ENCODE data around the gene RUFY3.
"Not testable (repeated sequence)": the region's sequence is repeated elsewhere in the genome, so short reads cannot be mapped to it uniquely, and the experiment has no call there.

Gene RUFY3, protein sequence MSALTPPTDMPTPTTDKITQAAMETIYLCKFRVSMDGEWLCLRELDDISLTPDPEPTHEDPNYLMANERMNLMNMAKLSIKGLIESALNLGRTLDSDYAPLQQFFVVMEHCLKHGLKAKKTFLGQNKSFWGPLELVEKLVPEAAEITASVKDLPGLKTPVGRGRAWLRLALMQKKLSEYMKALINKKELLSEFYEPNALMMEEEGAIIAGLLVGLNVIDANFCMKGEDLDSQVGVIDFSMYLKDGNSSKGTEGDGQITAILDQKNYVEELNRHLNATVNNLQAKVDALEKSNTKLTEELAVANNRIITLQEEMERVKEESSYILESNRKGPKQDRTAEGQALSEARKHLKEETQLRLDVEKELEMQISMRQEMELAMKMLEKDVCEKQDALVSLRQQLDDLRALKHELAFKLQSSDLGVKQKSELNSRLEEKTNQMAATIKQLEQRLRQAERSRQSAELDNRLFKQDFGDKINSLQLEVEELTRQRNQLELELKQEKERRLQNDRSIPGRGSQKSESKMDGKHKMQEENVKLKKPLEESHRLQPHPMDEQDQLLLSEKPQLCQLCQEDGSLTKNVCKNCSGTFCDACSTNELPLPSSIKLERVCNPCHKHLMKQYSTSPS

DNA sequence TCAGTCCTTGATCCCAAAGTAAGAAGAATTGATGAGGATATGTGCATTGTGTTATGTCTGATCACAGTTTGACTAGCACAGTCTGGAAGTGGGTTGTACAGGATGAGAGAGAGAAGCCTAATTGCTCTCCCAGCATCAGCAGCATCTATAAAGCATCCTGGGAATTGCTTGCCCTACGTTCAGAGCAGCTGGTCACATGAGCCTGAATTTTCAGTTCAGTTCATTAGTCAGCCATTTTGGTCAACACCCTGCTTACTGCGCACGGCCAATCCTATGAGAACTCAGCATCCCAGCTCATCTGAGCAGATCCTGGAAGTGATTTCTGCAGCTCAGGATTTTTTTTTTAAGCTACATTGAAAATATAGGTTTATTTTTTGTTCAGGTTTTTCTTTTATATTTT, at the start of gene RUFY3:
Gene RUFY3 (plus strand): TSS at position 218 of the 400 bp plus-strand sequence. CDS start 610 bp downstream, outside the sequence.
- peak; percentile 93 for DNase-seq

DNA sequence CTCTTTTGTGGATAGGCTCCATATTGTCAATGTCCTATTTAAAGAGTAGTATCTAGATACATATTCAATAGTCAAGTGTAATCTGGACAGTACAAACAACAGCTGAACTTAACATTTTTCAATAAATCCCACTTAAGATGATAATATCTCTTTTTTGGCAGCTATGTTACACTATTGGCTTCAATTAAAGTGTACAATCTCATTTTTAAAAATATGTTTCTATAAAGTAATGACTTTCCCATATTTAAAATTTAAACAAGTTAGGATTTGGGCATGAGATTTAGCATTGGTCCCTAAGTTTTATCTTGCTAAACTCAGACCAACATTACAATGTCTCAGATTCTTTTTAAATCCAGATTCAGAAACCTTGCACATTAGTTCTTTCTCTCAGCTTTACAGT, 47.6 kb upstream of the RUFY3 start:
- DNase-seq = no peak

DNA sequence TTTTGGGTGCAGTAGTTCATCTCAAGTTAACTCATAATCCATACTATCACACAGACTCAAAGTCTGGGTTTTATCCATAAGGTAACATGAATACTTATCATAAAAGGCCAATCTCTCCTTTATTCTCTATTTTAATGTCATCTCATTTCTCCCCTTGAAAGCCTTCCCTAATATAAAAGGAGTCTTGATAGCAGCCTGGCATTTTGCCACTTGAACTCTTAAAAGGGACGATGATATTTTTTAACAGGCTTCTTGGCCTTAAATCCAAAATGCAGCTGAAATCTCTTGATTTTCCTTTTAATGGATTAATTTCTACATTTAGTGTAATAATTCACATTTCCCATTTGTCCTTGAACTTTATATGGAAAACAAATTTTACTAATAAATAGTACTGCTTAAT, 47.0 kb upstream of the RUFY3 start:
- DNase-seq = no peak

DNA sequence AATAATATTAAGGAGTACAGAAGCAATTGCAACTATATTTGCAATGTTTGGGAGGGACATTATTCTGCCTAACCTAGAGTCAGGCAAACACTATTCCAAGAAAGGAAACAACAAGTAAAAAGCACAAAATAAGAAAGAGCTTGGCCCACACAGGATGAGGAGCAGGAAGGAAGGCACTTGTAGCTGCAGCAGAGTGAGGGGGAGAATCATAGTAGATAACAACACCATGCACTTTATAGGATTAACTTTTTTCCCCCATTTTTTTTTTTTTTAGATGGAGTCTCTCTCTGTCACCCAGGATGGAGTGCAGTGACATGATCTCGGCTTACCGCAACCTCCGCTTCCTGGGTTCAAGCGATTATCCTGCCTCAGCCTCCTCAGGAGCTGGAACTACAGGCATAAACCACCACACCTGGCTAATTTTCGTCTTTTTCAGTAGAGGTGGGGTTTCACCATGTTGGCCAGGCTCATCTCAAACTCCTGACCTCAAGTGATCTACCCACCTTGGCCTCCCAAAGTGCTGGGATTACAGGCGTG, 45.1 kb upstream of the RUFY3 start:
- no peak for DNase-seq

DNA sequence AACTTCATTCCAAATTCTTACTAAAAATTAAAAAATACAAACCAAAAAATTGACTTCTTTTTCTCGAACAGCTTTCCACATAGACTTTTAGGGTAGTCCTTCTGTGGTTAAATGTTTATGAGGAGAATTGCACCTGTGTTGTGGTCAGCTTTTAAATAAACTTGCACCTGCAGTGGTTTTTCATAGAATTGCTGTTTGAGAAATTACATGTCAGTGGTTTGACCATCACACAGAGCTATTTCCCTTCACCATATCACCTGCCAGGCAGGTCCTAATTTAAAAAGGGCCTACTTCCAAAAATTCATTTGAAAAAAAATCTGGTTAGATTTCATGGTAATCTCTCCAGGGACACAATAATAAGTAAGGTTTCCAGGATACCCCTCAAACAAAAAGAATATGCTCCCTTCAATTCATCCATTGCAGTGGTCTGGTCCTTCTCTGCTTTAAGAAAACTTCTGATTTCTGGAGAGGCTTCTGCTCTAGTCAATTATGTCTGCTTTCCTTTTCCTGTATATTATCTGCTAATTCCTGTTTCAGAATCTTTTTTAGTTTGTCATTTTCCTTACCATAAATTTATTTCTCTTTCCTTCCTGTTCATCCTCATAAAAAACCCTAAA, 43.3 kb upstream of the RUFY3 start:
- DNase-seq = peak; percentile 1

- DNase-seq = peak; percentile 8
These were observed 40.8 kb upstream of the RUFY3 start for GRCh38 chr4:70680934-70681333.

DNA sequence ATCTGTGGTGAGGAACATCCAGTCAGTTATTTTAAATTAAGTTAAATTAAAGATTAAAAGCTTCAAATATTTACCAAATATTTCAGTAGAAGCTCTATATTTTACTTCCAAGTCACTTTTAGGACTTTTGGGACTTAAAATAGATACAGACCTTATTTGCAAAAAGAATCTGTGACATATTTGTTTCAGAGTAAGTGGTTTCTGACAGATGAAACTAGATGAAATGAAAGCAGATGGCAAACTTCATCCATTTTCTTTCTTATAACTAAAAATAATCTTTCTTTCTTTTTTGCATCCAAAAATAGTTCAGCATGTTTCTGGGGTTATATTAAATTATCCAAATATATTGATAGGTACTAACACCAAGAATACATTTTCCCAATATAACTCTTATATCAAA, 40.1 kb upstream of the RUFY3 start:
- no peak for DNase-seq

DNA sequence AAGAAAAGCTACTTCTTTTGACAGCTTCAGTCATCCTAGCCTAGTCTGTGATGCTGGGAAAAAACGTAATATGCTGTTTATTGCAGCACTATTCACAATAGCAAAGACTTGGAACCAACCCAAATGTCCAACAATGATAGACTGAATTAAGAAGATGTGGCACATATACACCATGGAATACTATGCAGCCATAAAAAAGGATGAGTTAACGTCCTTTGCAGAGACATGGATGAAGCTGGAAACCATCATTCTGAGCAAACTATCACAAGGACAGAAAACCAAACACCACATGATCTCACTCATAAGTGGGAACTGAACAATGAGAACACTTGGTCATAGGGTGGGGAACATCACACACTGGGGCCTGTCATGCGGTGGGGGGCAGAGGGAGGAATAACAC, 39.6 kb upstream of the RUFY3 start:
- not testable (repeated sequence) for DNase-seq

DNA sequence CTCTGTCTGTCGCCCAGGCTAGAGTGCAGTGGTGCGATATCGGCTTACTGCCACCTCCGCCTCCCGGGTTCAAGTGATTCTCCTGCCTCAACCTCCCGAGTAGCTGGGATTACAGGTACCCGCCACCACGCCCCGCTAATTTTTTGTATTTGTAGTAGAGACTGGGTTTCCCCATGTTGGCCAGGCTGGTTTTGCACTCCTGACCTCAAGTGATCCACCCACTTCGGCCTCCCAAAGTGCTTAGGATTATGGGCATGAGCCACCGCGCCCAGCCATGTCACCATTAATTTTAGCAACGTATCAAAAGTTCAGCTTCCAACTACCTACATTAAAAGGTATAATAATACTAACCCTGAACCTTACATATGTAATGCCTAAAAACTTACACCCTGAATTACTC, 34.4 kb upstream of the RUFY3 start:
- DNase-seq = no peak

DNA sequence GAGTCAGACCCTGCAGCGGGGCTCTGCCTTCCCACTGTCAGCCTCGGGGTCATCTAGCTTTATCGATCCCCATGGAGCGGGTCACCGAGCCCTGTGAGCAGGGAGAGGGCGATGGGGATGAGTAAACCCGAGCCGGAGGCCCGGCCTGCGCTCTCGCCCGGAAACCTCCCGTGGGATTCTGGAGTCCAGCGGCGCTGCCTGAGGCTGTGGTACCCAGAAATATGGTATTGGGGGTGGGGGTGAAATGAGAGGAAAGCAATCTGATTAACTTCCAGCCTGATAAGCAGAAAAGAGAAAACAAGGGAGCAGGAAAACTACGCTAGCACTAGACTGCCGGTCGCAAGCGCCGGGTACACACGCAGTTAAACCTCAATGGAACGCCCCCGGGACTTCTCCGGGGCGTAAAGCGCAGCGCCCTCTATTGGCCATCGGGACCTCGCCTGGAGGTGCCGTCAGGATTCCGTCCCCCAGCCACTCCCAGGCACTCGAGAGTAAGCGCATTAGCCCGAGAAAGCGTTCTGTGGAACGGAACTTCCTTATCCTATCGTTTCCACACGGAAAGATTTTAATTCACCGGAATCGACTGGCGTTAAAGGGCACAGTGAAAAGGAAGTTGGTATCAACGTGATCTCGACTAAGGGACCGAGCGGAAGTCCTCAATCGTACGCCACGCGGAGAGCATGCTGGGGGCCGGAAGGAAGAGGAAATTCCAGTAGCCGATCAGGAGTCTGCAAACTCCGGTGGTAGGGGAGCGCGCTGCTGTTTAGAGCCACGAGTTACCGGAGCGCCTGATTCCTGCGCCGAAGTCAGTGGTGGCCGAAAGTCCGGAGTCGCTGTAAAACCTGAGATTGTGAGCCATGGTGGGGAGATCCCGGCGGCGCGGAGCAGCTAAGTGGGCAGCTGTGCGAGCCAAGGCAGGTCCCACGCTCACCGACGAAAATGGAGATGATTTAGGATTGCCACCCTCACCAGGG, 33.7 kb upstream of the RUFY3 start, which contains the start of gene UTP3:
Gene UTP3 (plus strand): TSS at position 712 of the 974 bp plus-strand sequence. CDS start 146 bp downstream, at position 858.
- peak; percentile 98 for DNase-seq

GRCh38 chr4:70688795-70689231, 33.0 kb upstream of the RUFY3 start:
- DNase-seq = peak; percentile 22

GRCh38 chr4:70691661-70692060, 30.1 kb upstream of the RUFY3 start:
- DNase-seq = no peak

- not testable (repeated sequence) for DNase-seq
These were observed 27.1 kb upstream of the RUFY3 start for GRCh38 chr4:70694633-70695032.

DNA sequence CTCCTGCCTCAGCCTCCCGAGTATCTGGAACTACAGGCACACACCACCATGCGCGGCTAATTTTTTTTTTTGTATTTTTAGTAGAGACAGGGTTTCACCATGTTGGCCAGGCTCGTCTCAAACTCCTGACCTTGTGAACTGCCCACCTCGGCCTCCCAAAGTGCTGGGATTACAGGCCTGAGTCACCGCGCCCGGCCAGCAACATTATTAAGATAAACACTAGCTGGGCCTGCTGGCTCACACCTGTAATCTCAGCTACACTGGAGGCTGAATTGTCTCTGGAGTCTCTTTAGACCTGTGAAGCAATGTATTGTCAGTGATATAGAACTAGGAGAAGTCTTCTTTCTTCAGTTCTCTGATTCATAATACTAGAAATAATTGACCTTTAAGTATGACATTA, 23.3 kb upstream of the RUFY3 start:
- DNase-seq = not testable (repeated sequence)

GRCh38 chr4:70700712-70701111, 21.1 kb upstream of the RUFY3 start:
- no peak for DNase-seq

DNA sequence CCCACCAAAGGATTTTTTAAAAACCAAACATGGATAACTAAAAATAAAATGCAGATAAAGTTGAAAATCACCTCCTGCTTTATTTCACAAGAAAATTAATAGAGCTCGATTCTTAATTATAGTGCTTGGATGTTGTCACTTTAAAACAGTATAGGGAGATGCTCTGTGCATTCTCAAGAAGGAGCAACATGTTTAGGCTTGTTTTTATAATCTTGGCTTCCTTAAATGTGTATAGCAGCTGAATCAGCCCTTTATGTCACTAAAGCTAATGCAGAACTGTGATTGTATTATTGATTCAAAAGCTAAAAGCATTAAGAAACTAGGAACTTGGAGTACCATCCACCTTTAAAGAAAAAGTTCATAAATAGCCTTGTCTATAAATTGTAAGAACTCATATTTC, 20.5 kb upstream of the RUFY3 start:
- no peak for DNase-seq

- not testable (repeated sequence) for DNase-seq
These were observed 19.2 kb upstream of the RUFY3 start for GRCh38 chr4:70702592-70702991.

- peak; percentile 88 for DNase-seq
These were observed 18.0 kb upstream of the RUFY3 start for GRCh38 chr4:70703619-70704214.

GRCh38 chr4:70704215-70704930, 17.4 kb upstream of the RUFY3 start:
- DNase-seq = peak; percentile 92

DNA sequence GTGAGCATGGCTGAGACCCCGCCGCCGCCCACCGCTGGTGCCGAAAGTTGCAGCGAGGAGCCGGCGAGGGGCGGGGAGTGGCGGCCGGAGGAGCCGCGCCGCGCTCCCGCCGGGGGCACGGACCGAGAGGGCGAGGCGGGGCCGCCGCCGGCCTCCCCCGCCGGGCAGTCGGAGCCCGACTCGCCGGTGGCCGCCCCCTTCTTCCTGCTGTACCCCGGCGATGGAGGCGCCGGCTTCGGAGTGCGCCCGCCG, 16.9 kb upstream of the RUFY3 start:
- DNase-seq = no peak
